ENCODE data around the gene ZNF488.

The ZNF488 gene

DNA sequence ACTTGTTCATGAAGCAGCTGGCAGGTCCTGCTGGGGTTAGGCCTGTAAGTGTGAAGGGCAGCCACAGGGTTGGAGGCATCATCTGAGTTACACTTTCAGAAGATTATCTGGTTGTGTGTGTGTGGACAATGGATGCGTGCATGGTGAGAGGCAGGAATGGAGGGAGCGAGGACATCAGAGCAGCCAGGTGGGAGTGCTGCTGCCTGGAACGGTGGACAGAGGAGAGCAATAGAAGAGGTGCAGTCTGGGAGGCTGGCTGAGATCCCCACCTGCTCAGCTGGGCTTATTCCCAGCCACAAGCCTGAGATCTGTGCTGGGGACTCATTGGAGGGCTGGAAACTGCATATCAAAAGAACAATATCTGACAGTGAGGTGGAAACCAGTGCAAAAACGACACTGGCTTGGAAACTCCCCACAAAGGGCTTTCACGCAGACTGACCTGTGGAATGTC is 17.9 kb downstream of the ZNF488 start:
- no peak for DNase-seq (ENCODE audit: low read depth in 2 of 2)

DNA sequence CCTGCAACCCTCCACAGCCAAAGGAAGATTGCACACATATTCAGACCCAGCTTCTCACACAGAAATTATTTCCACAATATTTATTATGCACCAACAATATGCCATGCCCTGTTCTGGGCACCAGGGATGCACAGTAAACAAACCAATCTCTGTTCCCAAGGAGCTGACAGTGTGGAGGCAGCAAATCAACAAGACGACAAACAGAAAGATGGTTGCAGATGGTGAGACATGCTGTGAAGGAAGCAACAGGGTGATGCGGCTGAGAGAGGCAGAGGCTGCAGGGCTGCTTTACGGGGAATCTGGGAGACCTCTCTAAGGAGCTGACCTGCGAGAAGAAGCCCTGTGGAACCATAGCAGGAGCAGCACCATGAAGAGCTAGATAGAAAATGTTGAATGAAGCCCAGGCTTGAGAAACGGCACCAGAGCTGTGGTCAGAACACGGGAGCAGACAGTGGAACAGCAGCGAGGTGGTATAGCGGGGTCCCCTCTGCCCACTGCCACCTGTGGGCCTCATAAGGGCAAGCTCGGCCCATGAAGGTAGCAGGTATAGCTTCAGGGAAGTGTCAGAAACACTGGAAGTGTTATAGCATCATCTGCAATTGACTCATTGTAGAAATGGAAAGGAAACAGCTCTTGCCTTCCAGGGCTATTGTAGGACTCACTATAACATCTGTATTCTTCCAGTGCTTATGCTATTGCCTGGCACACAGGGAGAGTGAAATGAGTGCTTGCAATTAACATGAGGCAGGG is 18.5 kb downstream of the ZNF488 start:
- no peak for DNase-seq (ENCODE audit: low read depth in 2 of 2)

DNA sequence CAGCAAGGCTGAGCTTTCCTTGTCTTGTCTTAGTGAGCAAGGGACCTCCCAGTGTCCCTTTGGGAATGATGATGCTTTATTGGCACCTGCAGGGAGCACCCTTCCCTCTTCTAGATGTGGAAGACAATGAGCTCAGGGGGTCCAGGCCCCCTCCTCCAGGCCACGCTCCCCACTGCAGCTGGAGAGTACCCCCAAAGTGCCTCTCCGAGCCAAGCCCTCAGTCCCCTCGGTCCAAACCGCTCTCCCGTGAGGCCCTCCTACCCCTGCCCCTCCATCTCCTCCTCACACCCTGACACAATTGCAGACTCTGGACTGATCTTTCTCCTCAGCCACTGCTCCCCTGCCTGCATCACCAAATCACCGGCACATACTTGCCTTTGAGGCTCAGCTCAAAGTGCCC is 19.2 kb downstream of the ZNF488 start:
- DNase-seq (ENCODE audit: low read depth in 2 of 2) = no peak

DNA sequence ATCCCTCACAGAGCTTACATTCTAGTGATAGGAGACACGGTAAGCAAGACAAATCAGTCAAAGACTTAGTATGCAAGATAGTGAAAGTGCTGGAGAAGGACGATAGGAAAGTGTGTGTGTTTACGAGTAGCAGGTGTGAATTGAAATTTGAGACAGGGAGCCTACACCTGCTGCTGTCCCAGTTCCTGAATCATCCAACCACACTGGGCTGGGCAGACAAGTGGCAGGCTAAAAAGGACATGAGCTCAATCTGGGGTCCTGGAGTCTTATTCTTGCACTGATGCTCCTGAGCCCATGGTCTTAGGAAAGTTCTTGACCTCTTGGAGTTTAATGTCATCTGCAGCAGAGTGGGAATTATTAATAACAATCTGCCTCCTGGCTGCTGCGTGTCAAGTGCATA is 19.7 kb downstream of the ZNF488 start:
- DNase-seq (ENCODE audit: low read depth in 2 of 2) = no peak

DNA sequence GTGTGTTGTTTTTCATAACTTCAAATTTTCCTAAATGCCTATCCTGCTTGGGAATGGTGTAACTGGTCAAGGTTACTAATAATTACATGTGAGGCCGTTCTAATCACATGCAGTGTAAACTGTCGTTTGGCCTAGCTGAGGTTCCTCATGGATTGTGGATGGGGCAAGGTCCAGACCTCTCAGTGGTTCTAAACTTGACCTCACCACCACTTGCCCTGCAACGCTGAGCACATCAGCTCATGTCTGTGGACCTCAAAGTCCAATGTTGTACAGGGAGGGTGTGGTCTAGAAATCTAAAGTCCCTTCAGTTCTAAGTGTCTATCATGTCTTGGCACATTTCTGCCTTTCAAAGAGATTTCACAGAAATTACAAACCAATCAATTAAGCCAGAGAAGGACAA is 20.3 kb downstream of the ZNF488 start:
- DNase-seq (ENCODE audit: low read depth in 2 of 2) = no peak

DNA sequence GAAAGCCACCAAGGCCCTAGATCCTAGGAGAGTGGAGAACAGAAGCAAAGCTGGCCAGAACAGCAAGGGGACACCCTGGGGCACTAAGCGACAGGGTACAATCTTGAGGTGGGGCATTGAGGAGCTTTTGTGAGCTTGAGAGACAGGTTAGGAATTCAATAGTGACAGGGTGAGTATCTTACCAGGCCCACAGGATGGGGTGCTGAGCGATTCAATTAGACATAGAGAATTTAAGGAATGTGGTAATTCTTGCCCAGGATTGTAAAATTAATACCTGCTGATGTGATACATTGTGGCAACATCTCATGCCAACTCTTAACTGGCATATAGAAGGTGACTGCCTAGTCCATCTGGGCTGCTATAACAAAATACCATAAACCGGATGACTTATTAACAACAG is 21.9 kb downstream of the ZNF488 start:
- no peak for DNase-seq (ENCODE audit: low read depth in 2 of 2)

DNA sequence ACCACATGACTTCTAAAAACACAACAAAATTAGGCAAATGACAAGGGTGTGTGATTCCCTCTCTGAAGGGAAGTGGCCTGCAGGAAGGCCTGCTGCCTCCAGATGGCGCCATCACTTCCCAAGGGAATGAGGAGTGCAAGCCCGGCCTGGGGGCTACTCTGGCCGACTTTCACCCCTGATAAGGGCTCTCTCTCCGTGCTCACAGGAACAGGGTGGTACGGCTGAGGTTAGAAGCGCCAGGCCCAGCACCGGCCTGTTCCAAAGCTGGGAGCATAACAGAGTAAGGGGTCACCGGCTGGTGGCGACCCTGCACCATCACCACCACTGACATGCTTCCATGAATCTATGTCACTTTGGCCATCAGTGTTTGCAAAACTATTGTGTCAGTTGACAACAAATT is 22.8 kb downstream of the ZNF488 start:
- no peak for DNase-seq (ENCODE audit: low read depth in 2 of 2)

DNA sequence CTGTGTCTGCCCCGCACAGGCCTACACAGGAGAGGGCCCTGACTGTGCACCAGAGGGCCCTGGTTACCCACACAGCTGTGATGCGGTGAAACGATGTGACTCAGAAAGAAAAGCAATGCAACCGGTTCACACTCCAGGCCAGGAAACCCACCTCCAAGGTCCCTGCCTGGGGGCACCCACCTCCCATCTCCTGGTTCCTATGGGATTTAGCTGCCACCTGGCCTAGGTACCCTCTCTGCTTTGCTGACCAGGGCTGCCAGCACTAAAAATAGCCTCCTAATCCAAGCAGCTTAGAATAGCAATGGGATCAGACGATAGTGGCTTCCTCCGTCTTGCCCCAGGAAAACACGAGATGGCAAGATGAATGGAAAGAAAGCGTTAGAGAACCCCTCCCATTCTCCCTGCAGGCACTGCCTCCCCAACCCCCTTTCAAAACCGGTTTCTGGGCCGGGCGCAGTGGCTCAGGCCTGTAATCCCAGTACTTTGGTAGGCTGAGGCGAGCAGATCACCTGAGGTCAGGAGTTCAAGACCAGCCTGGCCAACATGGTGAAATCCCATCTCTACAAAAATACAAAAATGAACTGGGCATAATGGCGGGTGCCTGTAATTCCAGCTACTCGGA is 23.6 kb downstream of the ZNF488 start:
- DNase-seq (ENCODE audit: low read depth in 2 of 2) = no peak

DNA sequence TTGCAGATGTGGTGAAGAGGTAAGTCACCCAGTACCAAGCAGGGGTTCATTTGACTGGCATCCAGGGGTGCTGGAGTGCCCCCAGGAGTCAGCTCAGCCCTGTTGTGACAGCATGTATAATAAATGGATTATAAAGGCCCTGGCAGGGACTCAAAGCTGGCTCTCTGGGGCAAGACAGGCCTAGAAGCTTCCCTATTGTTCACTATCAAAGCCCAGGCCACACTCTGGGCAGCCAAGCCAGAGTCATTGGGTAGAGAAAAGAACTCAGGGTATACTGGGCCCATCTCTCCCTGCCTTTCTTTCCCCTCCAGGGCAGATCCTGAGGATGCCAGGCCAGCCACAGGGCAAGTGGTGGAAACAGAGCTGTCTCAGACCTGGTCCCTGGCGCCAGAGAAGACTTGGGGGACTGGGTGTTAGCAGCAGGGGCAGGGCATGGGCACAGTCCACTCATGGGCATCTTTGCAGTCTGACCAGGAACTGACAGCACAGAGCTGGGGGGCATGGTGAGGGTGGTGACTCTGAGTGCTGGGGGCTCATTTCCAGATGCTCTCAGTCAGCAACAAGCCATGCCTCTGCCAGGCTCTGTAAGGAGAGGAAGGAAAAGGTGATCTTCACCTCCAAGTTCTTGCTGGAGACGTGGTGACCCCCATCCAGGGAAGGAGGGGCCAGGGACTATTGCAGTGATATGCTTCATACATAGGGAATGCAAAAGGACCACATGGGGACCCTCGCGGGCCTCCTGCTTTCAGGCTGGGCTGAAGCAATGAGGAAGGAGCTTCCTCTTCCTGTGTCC is 24.3 kb downstream of the ZNF488 start:
- DNase-seq (ENCODE audit: low read depth in 2 of 2) = no peak

DNA sequence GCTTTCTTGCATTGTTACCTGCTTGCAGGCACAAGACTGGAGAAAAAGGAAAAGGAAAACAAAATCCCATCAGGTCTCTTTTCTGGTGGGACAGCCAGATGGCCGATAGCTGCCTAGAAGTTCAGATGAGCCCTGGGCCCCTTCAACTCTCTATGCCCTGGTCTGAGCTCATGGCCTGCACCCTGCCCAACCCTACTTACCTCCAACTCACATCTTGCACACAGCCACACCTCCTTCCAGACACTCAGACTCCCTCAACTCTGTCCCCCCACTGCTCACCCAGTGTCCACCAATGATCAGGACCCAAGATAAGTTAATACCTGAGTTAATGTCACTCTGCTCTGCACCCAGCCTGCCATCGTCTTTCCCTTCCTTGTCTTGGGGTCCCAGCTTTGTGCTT is 25.0 kb downstream of the ZNF488 start:
- DNase-seq (ENCODE audit: low read depth in 2 of 2) = no peak

DNA sequence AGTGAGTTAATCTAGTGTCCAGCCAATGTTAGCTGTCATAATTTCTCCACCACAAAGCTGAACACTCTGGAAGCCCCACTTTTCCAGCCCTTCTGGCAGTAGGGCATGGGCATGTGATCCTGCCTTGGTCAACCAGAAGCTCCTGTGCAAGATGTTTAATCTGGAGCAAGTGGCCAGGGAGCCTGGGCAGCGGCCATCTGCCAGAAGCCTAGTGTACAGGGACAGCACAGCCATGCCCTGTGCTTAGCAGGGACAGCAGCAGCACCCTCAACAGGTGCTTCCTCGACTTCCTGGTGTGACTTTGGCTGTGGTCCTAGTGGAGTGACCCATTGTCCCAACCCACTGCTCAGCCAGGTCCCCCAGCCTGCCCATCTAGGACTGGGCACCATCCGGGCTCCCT is 25.6 kb downstream of the ZNF488 start:
- no peak for DNase-seq (ENCODE audit: low read depth in 2 of 2)

DNA sequence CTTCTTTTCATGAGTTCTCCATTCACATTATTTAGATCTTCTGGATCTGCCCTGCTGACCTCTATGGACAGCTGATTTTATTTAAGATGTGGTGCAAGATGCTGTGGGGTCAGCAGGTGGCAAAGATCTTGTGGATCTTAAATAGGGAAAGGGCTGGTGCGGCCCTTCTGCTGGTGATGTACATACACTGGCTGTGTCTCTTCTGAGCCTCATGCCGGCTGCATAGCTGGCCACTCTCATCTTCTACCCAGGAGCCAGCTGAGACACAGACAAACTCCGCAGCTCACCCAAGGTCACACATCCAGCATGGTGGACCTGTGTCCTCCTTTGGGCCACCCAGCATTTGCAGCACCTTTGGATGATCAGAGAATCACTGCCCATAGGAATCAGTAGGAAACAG is 26.2 kb downstream of the ZNF488 start:
- DNase-seq (ENCODE audit: low read depth in 2 of 2) = no peak

DNA sequence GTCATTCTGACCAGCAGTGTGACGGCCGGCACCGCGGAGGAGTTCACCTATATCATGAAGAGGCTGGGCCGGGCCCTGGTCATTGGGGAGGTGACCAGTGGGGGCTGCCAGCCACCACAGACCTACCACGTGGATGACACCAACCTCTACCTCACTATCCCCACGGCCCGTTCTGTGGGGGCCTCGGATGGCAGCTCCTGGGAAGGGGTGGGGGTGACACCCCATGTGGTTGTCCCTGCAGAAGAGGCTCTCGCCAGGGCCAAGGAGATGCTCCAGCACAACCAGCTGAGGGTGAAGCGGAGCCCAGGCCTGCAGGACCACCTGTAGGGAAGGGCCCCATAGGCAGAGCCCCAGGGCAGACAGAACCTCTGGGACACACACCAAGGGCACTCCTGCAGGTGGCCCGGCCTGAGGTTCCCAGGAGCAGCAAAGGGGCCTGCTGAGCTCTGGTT is 26.9 kb downstream of the ZNF488 start:
- DNase-seq (ENCODE audit: low read depth in 2 of 2) = no peak

DNA sequence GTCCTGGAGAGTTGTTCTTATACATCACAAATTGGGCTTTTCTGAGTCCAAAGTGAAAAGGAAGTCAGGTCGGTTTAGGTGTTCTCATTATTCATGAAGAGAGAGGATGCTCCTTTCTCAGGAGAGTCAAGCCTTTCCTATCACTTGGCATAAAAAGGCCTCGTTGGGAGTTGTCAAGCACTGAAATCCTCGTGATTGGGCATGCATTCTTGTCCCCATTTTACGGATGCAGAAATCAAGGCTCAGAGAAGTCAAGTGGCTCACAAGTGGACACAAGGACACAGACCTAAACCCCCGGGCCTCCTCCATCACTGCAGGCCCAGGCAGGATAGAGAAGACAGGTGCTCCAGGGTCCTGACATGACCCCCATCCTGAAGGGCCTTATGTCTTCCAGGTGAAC is 27.4 kb downstream of the ZNF488 start:
- no peak for DNase-seq (ENCODE audit: low read depth in 2 of 2)

DNA sequence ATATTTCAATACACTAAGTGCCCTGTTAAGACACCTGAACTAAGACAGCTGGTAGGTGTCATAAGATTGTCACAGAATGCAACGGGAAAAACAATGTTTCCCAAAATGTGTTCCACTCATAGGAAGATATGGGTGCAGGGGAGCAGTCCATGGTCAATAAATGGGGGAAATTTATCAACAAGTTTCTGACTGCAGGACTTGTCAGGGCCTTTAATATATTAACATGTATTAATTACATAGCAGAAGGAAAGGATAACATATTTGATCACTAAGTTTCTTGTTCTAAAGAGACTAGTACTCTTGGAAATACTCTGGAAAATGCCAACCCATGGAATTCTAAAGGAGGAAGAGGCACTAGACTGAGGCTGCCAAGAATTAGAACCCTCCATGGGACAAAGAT is 29.2 kb downstream of the ZNF488 start:
- no peak for DNase-seq (ENCODE audit: low read depth in 2 of 2)

DNA sequence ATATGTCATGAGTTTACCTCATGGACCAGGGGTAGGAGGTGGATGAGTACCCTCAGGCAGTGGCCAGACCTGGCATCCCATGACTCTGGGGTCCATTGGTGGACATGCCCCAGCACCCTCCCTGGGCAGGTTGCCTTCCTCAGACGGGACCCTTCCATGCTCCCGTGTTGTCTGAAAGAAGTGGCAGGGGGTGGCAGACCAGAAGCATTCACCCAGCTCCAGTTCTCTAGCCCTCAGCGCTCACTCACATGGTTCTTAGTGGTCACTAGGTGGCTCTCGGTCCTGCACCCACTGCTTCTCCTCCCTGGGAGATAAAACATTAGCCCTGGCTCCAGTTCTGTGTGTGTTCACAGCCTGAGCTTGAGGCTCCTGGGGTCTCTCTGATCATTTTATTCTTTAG is 29.9 kb downstream of the ZNF488 start:
- no peak for DNase-seq (ENCODE audit: low read depth in 2 of 2)

DNA sequence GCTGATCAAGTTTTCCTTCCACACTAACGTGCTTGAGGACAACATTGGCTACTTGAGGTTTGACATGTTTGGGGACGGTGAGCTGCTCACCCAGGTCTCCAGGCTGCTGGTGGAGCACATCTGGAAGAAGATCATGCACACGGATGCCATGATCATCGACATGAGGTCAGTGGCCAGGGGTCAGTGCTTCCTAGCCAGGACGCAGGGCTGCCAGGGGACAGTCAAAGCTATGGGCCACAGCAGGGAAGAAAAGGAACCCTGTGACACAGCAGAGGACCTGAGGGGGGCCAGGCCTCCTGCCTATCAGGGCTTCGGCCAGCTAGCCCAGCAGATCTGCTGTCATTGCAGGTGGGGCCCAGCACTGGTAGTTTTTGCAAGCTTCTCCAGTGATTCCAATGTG is 30.7 kb downstream of the ZNF488 start:
- no peak for DNase-seq (ENCODE audit: low read depth in 2 of 2)

DNA sequence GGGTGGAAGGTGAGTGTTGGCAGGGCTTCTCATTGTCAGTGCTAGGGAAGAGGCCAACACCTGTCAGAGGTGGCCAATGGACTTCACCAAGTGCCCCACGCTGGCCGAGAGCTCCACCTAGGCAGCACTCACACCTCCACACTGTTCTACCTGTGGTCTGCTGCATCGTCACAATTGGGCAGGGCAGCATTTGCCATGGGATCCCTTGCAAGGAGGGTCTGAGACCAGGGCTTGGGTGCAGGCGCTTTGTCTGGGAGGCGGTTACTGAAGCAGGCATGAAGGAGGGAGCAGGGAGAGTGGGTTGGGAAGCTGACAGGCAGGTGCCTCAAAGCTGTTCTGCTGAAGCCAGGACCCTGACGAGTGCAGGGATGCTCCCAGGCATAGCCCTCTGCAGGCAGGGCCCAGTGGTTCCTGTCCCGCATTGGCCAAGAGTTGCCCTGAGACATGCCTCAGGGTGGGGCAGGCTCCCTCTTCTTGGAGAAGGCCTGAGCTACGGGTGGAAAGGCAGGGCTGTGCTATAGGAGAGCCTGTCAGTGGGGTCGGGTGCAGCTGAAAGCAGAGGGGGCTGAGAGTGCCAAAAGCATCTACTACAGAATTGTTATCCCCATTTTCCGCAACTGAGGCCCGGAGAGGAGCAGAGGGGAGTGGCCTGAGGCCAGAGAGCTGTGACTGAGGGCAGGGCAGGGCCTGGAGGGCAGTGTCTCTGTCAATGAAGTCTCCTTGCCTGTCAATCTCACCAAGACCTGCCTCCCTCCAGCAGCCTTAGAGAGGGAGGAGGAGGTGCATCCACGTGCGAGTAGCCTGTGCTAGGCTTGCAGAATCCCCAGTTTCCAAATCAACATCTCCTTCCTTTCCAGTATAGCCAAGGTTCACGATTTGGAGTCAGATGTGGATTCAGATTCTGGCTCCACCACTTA is 31.9 kb downstream of the ZNF488 start:
- no peak for DNase-seq (ENCODE audit: low read depth in 2 of 2)

DNA sequence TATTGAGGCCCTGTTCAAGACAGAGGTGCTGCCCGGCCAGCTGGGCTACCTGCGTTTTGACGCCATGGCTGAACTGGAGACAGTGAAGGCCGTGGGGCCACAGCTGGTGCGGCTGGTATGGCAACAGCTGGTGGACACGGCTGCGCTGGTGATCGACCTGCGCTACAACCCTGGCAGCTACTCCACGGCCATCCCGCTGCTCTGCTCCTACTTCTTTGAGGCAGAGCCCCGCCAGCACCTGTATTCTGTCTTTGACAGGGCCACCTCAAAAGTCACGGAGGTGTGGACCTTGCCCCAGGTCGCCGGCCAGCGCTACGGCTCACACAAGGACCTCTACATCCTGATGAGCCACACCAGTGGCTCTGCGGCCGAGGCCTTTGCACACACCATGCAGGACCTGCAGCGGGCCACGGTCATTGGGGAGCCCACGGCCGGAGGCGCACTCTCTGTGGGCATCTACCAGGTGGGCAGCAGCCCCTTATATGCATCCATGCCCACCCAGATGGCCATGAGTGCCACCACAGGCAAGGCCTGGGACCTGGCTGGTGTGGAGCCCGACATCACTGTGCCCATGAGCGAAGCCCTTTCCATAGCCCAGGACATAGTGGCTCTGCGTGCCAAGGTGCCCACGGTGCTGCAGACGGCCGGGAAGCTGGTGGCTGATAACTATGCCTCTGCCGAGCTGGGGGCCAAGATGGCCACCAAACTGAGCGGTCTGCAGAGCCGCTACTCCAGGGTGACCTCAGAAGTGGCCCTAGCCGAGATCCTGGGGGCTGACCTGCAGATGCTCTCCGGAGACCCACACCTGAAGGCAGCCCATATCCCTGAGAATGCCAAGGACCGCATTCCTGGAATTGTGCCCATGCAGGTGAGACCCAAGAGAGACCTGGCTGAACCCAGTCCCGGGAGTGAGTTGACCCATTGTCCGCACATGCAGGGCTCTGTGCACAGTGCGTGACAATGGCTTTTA is 33.1 kb downstream of the ZNF488 start:
- no peak for DNase-seq (ENCODE audit: low read depth in 2 of 2)

DNA sequence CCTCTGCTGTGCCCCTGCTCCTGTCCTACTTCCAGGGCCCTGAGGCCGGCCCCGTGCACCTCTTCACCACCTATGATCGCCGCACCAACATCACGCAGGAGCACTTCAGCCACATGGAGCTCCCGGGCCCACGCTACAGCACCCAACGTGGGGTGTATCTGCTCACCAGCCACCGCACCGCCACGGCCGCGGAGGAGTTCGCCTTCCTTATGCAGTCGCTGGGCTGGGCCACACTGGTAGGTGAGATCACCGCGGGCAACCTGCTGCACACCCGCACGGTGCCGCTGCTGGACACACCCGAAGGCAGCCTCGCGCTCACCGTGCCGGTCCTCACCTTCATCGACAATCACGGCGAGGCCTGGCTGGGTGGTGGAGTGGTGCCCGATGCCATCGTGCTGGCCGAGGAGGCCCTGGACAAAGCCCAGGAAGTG is 34.1 kb downstream of the ZNF488 start:
- no peak for DNase-seq (ENCODE audit: low read depth in 2 of 2)

DNA sequence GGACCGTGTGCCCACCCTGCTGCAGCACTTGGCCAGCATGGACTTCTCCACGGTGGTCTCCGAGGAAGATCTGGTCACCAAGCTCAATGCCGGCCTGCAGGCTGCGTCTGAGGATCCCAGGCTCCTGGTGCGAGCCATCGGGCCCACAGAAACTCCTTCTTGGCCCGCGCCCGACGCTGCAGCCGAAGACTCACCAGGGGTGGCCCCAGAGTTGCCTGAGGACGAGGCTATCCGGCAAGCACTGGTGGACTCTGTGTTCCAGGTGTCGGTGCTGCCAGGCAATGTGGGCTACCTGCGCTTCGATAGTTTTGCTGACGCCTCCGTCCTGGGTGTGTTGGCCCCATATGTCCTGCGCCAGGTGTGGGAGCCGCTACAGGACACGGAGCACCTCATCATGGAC is 34.6 kb downstream of the ZNF488 start:
- no peak for DNase-seq (ENCODE audit: low read depth in 2 of 2)

Data from fibroblast of skin of left biceps (primary cell).